Trophoblast cell (in vitro differentiated cells and primary cell): ENCODE measurements around the gene MAFB.

Experiments used
- DNase-seq, 2 donors: peaks; one replicate each; pipeline ENCODE4 v3.0.0-alpha.2; 2016
- H2AFZ ChIP-seq: 2 replicates; pipeline ENCODE4 v1.6.1; 2013; ENCODE audit warnings: low read length, moderate library complexity, mild to moderate bottlenecking; ENCODE audit not compliant: insufficient read depth, poor library complexity
- H2AK5ac ChIP-seq: 2 replicates; pipeline ENCODE4 v1.6.1; 2013; ENCODE audit warnings: mild to moderate bottlenecking, low read length
- H2BK120ac ChIP-seq: 2 replicates; pipeline ENCODE4 v1.6.1; 2013; ENCODE audit warnings: low read length, mild to moderate bottlenecking, moderate library complexity; ENCODE audit not compliant: insufficient read depth, poor library complexity
- H2BK12ac ChIP-seq: 2 replicates; pipeline ENCODE4 v1.6.1; 2013; ENCODE audit warnings: mild to moderate bottlenecking, low read length, moderate library complexity
- H2BK5ac ChIP-seq: 2 replicates; pipeline ENCODE4 v1.6.1; 2013; ENCODE audit warnings: low read length, low read depth, moderate library complexity, mild to moderate bottlenecking; ENCODE audit not compliant: poor library complexity
- H3K14ac ChIP-seq: 2 replicates; pipeline ENCODE4 v1.6.1; 2013; ENCODE audit warnings: mild to moderate bottlenecking, low read length
- H3K18ac ChIP-seq: 2 replicates; pipeline ENCODE4 v1.6.1; 2013; ENCODE audit warnings: mild to moderate bottlenecking, low read length
- H3K23ac ChIP-seq: 2 replicates; pipeline ENCODE4 v1.6.1; 2013; ENCODE audit warnings: low read length
- H3K27ac ChIP-seq: 2 replicates; pipeline ENCODE4 v1.5.1; 2013; ENCODE audit warnings: low read depth, mild to moderate bottlenecking, inconsistent platforms, low read length, moderate library complexity
- H3K27me3 ChIP-seq: 2 replicates; pipeline ENCODE4 v1.6.1; 2013; ENCODE audit warnings: inconsistent platforms, mild to moderate bottlenecking, low read length, moderate library complexity; ENCODE audit not compliant: insufficient read depth
- H3K36me3 ChIP-seq, 2 experiments: 1 replicate in 1 of 2; 2 replicates in 1 of 2; pipeline ENCODE4 v1.6.1; 2013; ENCODE audit warnings: low read length in 2 of 2, mild to moderate bottlenecking in 2 of 2, moderate library complexity in 1 of 2; ENCODE audit not compliant: insufficient read depth in 2 of 2, control insufficient read depth in 1 of 2
- H3K4ac ChIP-seq: 2 replicates; pipeline ENCODE4 v1.6.1; 2013; ENCODE audit warnings: low read depth, mild to moderate bottlenecking, low read length, moderate library complexity
- H3K4me1 ChIP-seq, 2 experiments: 1 replicate in 1 of 2; 2 replicates in 1 of 2; pipeline ENCODE4 v1.6.1; 2013; ENCODE audit warnings: low read length in 2 of 2, mild to moderate bottlenecking in 2 of 2, moderate library complexity in 1 of 2; ENCODE audit not compliant: insufficient read depth in 2 of 2, control insufficient read depth in 1 of 2
- H3K4me2 ChIP-seq: 2 replicates; pipeline ENCODE4 v1.6.1; 2013; ENCODE audit warnings: inconsistent platforms, mild to moderate bottlenecking, low read length, moderate library complexity
- H3K4me3 ChIP-seq: 2 replicates; pipeline ENCODE4 v1.5.1; 2013; ENCODE audit warnings: mild to moderate bottlenecking, low read depth, low read length, inconsistent platforms
- H3K79me1 ChIP-seq: one replicate; pipeline ENCODE4 v1.6.1; 2013; ENCODE audit warnings: low read length
- H3K79me2 ChIP-seq: 2 replicates; pipeline ENCODE4 v1.6.1; 2013; ENCODE audit warnings: low read length, mild to moderate bottlenecking; ENCODE audit not compliant: control insufficient read depth, insufficient read depth, poor library complexity
- H3K9ac ChIP-seq: 2 replicates; pipeline ENCODE4 v1.6.1; 2013; ENCODE audit warnings: mild to moderate bottlenecking, low read length
- H3K9me3 ChIP-seq: 2 replicates; pipeline ENCODE4 v1.6.1; 2013; ENCODE audit warnings: low read depth, mild to moderate bottlenecking, control low read depth, inconsistent platforms, low read length; ENCODE audit not compliant: insufficient read depth
- H4K12ac ChIP-seq: 2 replicates; pipeline ENCODE4 v1.6.1; 2013; ENCODE audit warnings: low read depth, mild to moderate bottlenecking, low read length, moderate library complexity
- H4K8ac ChIP-seq: 2 replicates; pipeline ENCODE4 v1.6.1; 2013; ENCODE audit warnings: low read depth, mild to moderate bottlenecking, low read length, moderate library complexity
- H4K91ac ChIP-seq: one replicate; pipeline ENCODE4 v1.6.1; 2013; ENCODE audit warnings: low read depth, mild to moderate bottlenecking, low read length, moderate library complexity
- WGBS: extraction: QIAGEN DNeasy Blood & Tissue Kit; methylation state at CpG from one replicate; pipeline ENCODE4 v1.1.7; 2013; ENCODE audit warnings: missing lambda C conversion rate; ENCODE audit not compliant: insufficient read length, insufficient coverage; ENCODE audit errors: extremely low coverage; 5-methylcytosine and 5-hydroxymethylcytosine counted together

The MAFB gene

GRCh38 chr20:40678286-40678875 lies 10.7 kb downstream of the MAFB start:
- Histone ChIP-seq H4K91ac (no peak overlapping the region), H2BK5ac (no peak overlapping the region), H3K36me3 (no peaks in the 10 kb centered on the region), H3K27ac (no peak overlapping the region), H2BK12ac (no peak overlapping the region), H3K79me1 (peaks cover 14% of the 10 kb centered on the region), H3K4me1 (peaks cover 23 to 25% of the 10 kb centered on the region in 2 experiments), H2AFZ (no peak overlapping the region), H3K4me3 (no peak overlapping the region), H3K9me3 (peaks cover 2% of the 10 kb centered on the region), H3K4ac (no peak overlapping the region), H3K79me2 (peaks cover 3% of the 10 kb centered on the region), H3K27me3 (no peaks in the 10 kb centered on the region), H3K14ac (no peak overlapping the region), H2AK5ac (no peak overlapping the region), H3K23ac (no peak overlapping the region), H4K8ac (no peak overlapping the region), H3K9ac (no peak overlapping the region), H4K12ac (no peak overlapping the region), H3K4me2 (no peak overlapping the region), H2BK120ac (no peak overlapping the region), H3K18ac (no peak overlapping the region)
- WGBS, result no CpG with 5 or more reads among the region's 3 CpGs
- DNase-seq, result no peak

DNA sequence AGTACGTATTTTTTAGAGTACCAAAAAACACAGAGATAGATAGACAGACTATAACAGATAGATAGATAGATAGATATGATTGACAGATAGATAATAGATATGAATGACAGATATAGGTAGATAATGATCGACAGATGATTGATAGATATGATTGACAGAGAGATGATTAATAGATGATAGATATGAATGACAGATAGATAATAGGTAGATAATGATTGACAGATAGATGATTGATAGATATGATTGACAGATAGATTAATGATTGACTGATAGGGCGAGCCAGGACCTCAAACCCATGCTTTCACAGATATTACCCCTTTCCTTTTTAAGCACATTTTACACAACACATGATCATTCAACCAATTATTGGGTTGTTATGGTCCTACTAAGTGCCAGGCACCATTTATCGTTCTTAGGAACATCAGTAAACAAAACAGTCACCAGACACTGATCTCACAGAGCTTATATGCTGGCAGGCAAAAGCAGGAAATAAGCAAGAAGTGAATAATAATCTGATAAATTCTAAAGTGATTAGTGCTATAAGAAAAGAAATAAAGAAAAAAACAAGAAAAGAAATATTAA lies 11.6 kb downstream of the MAFB start:
- Histone ChIP-seq H3K4ac (no peak overlapping the region), H3K79me1 (peaks cover 5% of the 10 kb centered on the region), H3K9me3 (peaks cover 2% of the 10 kb centered on the region), H3K14ac (no peak overlapping the region), H3K79me2 (peaks cover 2% of the 10 kb centered on the region), H3K27ac (no peak overlapping the region), H2BK120ac (no peak overlapping the region), H3K9ac (no peak overlapping the region), H4K91ac (no peak overlapping the region), H2AFZ (no peak overlapping the region), H2AK5ac (no peak overlapping the region), H3K36me3 (no peaks in the 10 kb centered on the region), H3K23ac (no peak overlapping the region), H4K8ac (no peak overlapping the region), H3K18ac (no peak overlapping the region), H2BK5ac (no peak overlapping the region), H4K12ac (no peak overlapping the region), H3K4me3 (no peak overlapping the region), H3K4me1 (peaks cover 19 to 20% of the 10 kb centered on the region in 2 experiments), H2BK12ac (no peak overlapping the region), H3K27me3 (no peaks in the 10 kb centered on the region), H3K4me2 (no peak overlapping the region)
- DNase-seq, result no peak
- no CpG with 5 or more reads among the region's 4 CpGs for WGBS

DNA sequence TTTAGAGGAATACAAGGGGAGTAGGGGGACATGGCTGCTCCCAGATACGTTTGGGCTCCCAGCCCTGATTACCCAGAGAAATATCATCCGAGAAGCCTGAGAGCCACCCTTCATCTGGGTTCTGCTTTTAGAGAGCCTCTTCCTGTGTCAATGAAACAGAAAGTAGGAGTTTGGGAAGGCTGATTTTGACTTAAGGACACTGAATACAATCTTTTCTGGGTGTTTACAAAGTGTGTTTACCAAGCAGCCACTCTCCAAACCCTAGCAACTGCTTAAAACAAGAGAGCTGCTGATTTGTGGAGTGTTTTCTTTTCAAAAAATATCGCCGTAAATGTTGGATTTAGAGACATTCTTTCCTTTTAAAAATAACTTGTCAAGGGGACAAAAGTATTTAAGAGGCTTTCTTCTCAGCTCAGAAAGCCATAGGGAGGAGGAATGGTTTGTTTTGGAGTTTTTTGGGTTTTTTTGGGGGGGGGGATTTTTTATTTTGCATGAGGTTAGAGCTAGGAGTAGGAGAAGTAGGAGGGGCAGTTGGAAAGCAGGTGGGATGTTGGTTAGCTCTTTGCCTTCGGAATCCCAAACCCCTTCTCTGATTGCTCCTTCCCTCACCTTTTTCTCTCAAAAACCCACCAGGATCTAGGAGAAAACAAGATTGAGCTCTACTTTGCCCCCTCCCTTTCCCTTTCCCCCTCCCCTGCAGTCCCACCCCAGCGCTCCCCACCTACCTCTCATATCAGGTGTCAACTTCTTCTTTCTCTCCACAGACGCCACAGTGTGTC lies 12.4 kb downstream of the MAFB start:
- no peak overlapping the region for H4K8ac ChIP-seq
- H2AFZ ChIP-seq, result no peak overlapping the region
- no peak overlapping the region for H3K9ac ChIP-seq
- H3K4me3 ChIP-seq, result no peak overlapping the region
- no peak overlapping the region for H3K18ac ChIP-seq
- H3K14ac ChIP-seq, result no peak overlapping the region
- H3K27me3 ChIP-seq, result no peaks in the 10 kb centered on the region
- H2BK5ac ChIP-seq, result no peak overlapping the region
- H3K79me2 ChIP-seq, result peaks cover 1% of the 10 kb centered on the region
- H4K91ac ChIP-seq, result no peak overlapping the region
- H3K4ac ChIP-seq, result no peak overlapping the region
- no peak overlapping the region for H3K23ac ChIP-seq
- no peak overlapping the region for H2BK120ac ChIP-seq
- no peak overlapping the region for H2BK12ac ChIP-seq
- H3K27ac ChIP-seq, result no peak overlapping the region
- no peaks in the 10 kb centered on the region for H3K36me3 ChIP-seq
- peaks cover under 1% of the 10 kb centered on the region for H3K9me3 ChIP-seq
- H3K4me2 ChIP-seq, result no peak overlapping the region
- H3K79me1 ChIP-seq, result peaks cover 4% of the 10 kb centered on the region
- no peak for DNase-seq
- no CpG with 5 or more reads among the region's 7 CpGs for WGBS
- H2AK5ac ChIP-seq, result no peak overlapping the region
- no peak overlapping the region for H4K12ac ChIP-seq
- H3K4me1 ChIP-seq, result peaks cover 13% of the 10 kb centered on the region in 2 experiments

DNA sequence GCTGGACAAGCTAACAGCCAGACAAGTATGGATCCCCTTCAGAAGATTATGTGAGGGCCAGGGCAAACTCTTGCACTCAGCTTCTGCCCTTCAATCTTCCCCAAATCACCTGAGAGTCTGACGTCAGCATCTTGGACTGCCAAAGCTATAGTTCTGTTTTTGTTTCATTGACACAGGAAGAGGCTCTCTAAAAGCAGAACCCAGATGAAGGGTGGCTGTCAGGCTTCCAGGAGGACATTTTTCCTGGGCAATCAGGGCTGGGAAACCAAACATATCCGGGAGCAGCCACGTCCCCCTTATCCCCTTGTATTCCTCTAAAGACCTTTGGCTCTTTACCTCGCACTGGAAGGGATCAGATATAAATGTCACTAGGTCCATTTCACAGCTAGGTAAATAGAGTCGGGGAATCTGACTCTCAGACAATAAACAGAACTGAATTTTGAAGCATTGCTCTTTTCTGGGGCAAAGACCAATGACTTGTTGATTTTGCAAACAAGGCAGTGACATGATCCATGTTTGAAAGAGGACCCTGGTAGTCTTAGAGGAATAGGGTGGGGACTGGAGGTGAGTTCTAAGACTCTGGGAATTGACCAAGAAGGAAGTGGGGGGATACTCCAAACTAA lies 13.3 kb downstream of the MAFB start:
- H3K18ac ChIP-seq, result no peak overlapping the region

More for the DNA sequence above, 13.3 kb downstream of the MAFB start:
- Histone ChIP-seq H2BK12ac (no peak overlapping the region), H3K4me3 (no peak overlapping the region), H4K8ac (no peak overlapping the region), H2AFZ (no peak overlapping the region), H3K36me3 (no peaks in the 10 kb centered on the region), H2BK5ac (no peak overlapping the region), H3K14ac (no peak overlapping the region), H3K4me2 (no peak overlapping the region), H3K9me3 (no peaks in the 10 kb centered on the region), H4K91ac (no peak overlapping the region), H3K9ac (no peak overlapping the region), H3K4me1 (peaks cover 11 to 12% of the 10 kb centered on the region in 2 experiments), H3K79me2 (peaks cover 1% of the 10 kb centered on the region), H2AK5ac (no peak overlapping the region), H3K4ac (no peak overlapping the region), H3K23ac (no peak overlapping the region), H4K12ac (no peak overlapping the region), H2BK120ac (no peak overlapping the region), H3K79me1 (peaks cover 4% of the 10 kb centered on the region), H3K27ac (no peak overlapping the region), H3K27me3 (no peaks in the 10 kb centered on the region)
- no peak for DNase-seq
- no CpG with 5 or more reads among the region's 5 CpGs for WGBS
